HepG2 (cell line): Measurements from ENCODE around the gene RSAD2. TPM values are rescaled to one million over a fixed set of nuclear protein-coding genes. Genes with fewer than 3 reads are reported as not detected.

ENCODE experiments used
- ARID5B ChIP-seq: IDR thresholded peaks from 2 replicates; pipeline ENCODE4 v1.4.0; 2020; ENCODE audit warnings: mild to moderate bottlenecking, missing genetic modification reagents
- CHD4 ChIP-seq: fragments of 200-600 bp; sonication (generic); IDR thresholded peaks from 2 replicates; pipeline ENCODE4 v1.7.0; 2017; ENCODE audit warnings: mild to moderate bottlenecking, low read length, borderline replicate concordance
- DMAP1 ChIP-seq: IDR thresholded peaks from 2 replicates; pipeline ENCODE4 v1.6.1; 2016
- GATAD1 ChIP-seq: IDR thresholded peaks from 2 replicates; pipeline ENCODE4 v1.6.1; 2016; ENCODE audit warnings: missing genetic modification reagents, missing compliant biosample characterization
- NFKB2 ChIP-seq: sonication (generic); formaldehyde crosslinking; IDR thresholded peaks from 2 replicates; pipeline ENCODE4 v1.4.0; 2020; ENCODE audit warnings: missing genetic modification reagents, borderline replicate concordance
- REPIN1 ChIP-seq: sonication (generic); formaldehyde crosslinking; IDR thresholded peaks from 2 replicates; pipeline ENCODE4 v1.8.0; 2022; ENCODE audit warnings: missing genetic modification reagents, low read depth, mild to moderate bottlenecking, borderline replicate concordance
- SIX1 ChIP-seq: sonication (generic); formaldehyde crosslinking; IDR thresholded peaks from 2 replicates; pipeline ENCODE4 v1.4.0; 2020; ENCODE audit warnings: missing genetic modification reagents, borderline replicate concordance
- TOPORS ChIP-seq: sonication (generic); formaldehyde crosslinking; IDR thresholded peaks from 2 replicates; pipeline ENCODE4 v1.8.0; 2023; ENCODE audit warnings: mild to moderate bottlenecking, missing genetic modification reagents
- ZBTB8A ChIP-seq: sonication (generic); formaldehyde crosslinking; IDR thresholded peaks from 2 replicates; pipeline ENCODE4 v1.4.0; 2020; ENCODE audit warnings: mild to moderate bottlenecking, low read depth, missing genetic modification reagents, borderline replicate concordance
- ZNF296 ChIP-seq: sonication (generic); formaldehyde crosslinking; conservative IDR thresholded peaks from 2 replicates; pipeline ENCODE4 v1.5.0; 2020; ENCODE audit warnings: mild to moderate bottlenecking, missing genetic modification reagents
- ZNF326 ChIP-seq: sonication (generic); formaldehyde crosslinking; IDR thresholded peaks from 2 replicates; pipeline ENCODE4 v1.4.0; 2020; ENCODE audit warnings: missing genetic modification reagents, borderline replicate concordance
- ZNF547 ChIP-seq: sonication (generic); formaldehyde crosslinking; IDR thresholded peaks from 2 replicates; pipeline ENCODE4 v1.5.1; 2020; ENCODE audit warnings: mild to moderate bottlenecking, missing genetic modification reagents
- polyA plus RNA-seq, 8 experiments: library from polyadenylated mRNA; depleted of rRNA in 3 of 8; stranded (reverse) in 7 of 8; unstranded in 1 of 8; fragments of >200 nt; fragmentation: Illumina TruSeq in 4 of 8; extraction: Trizol in 4 of 8; gene quantifications; 2 replicates each; pipeline versions ENCODE4 v1.2.1 to v1.2.3, GENCODE V29; 2011 to 2016; ENCODE audit warnings: low read depth in 4 of 8, missing spikeins in 1 of 8, mixed read lengths in 1 of 8; ENCODE audit not compliant: insufficient read depth in 1 of 8
- total RNA-seq, 5 experiments: library from RNA; depleted of rRNA; stranded (reverse); fragments of >200 nt; fragmentation: Illumina TruSeq; extraction: Trizol; gene quantifications; 2 replicates each; pipeline ENCODE4 v1.2.3, GENCODE V29; 2016; ENCODE audit warnings: low read depth in 1 of 5
- TF ChIP-seq, protein P1 (sequence below): sonication (generic); formaldehyde crosslinking; IDR thresholded peaks from 2 replicates; pipeline ENCODE4 v1.5.0; 2020; ENCODE audit warnings: mild to moderate bottlenecking, missing genetic modification reagents
- TF ChIP-seq, protein P2 (sequence below): sonication (generic); formaldehyde crosslinking; IDR thresholded peaks from 2 replicates; pipeline ENCODE4 v1.9.0; 2021; ENCODE audit warnings: missing genetic modification reagents, borderline replicate concordance
- TF ChIP-seq, protein P3 (sequence below): sonication (generic); formaldehyde crosslinking; IDR thresholded peaks from 2 replicates; pipeline ENCODE4 v1.8.1; 2023; ENCODE audit warnings: mild to moderate bottlenecking, inconsistent platforms, moderate library complexity, missing genetic modification reagents, borderline replicate concordance
- TF ChIP-seq, protein P4 (sequence below): sonication (generic); formaldehyde crosslinking; IDR thresholded peaks from 2 replicates; pipeline ENCODE4 v1.5.0; 2020; ENCODE audit warnings: missing genetic modification reagents

Gene RSAD2
- total and polyA plus RNA-seq, 2 of the 13 experiments (the other 11 are each of a cell fraction or from before 2014, with no cell fraction given), result 0.11 TPM; not detected in 1

- TF ChIP-seq ARID5B (no peak), ZNF296 (no peak), REPIN1 (0 out of 2 replicates have a peak, but pooled peaks have one; percentile 15), GATAD1 (no peak), TOPORS (CRISPR knock-in tag) (peak; percentile 68; the same call in 1 of the 2 replicates), NFKB2 (CRISPR knock-in tag) (peak; percentile 81; the same call in 1 of the 2 replicates), CHD4 (no peak), ZNF547 (CRISPR knock-in tag) (peak; percentile 94), ZNF326 (no peak), ZBTB8A (no peak), DMAP1 (CRISPR knock-in tag) (no peak), SIX1 (0 out of 2 replicates have a peak, but pooled peaks have one; percentile 12)
- TF ChIP-seq, protein P1, sequence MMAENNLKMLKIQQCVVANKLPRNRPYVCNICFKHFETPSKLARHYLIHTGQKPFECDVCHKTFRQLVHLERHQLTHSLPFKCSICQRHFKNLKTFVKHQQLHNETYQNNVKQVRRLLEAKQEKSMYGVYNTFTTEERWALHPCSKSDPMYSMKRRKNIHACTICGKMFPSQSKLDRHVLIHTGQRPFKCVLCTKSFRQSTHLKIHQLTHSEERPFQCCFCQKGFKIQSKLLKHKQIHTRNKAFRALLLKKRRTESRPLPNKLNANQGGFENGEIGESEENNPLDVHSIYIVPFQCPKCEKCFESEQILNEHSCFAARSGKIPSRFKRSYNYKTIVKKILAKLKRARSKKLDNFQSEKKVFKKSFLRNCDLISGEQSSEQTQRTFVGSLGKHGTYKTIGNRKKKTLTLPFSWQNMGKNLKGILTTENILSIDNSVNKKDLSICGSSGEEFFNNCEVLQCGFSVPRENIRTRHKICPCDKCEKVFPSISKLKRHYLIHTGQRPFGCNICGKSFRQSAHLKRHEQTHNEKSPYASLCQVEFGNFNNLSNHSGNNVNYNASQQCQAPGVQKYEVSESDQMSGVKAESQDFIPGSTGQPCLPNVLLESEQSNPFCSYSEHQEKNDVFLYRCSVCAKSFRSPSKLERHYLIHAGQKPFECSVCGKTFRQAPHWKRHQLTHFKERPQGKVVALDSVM (CRISPR knock-in tag), result peak; percentile 72; the same call in 1 of the 2 replicates
- TF ChIP-seq, protein P2, sequence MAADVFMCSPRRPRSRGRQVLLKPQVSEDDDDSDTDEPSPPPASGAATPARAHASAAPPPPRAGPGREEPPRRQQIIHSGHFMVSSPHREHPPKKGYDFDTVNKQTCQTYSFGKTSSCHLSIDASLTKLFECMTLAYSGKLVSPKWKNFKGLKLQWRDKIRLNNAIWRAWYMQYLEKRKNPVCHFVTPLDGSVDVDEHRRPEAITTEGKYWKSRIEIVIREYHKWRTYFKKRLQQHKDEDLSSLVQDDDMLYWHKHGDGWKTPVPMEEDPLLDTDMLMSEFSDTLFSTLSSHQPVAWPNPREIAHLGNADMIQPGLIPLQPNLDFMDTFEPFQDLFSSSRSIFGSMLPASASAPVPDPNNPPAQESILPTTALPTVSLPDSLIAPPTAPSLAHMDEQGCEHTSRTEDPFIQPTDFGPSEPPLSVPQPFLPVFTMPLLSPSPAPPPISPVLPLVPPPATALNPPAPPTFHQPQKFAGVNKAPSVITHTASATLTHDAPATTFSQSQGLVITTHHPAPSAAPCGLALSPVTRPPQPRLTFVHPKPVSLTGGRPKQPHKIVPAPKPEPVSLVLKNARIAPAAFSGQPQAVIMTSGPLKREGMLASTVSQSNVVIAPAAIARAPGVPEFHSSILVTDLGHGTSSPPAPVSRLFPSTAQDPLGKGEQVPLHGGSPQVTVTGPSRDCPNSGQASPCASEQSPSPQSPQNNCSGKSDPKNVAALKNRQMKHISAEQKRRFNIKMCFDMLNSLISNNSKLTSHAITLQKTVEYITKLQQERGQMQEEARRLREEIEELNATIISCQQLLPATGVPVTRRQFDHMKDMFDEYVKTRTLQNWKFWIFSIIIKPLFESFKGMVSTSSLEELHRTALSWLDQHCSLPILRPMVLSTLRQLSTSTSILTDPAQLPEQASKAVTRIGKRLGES (CRISPR knock-in tag), result peak; percentile 19; the same call in 1 of the 2 replicates
- TF ChIP-seq, protein P3, sequence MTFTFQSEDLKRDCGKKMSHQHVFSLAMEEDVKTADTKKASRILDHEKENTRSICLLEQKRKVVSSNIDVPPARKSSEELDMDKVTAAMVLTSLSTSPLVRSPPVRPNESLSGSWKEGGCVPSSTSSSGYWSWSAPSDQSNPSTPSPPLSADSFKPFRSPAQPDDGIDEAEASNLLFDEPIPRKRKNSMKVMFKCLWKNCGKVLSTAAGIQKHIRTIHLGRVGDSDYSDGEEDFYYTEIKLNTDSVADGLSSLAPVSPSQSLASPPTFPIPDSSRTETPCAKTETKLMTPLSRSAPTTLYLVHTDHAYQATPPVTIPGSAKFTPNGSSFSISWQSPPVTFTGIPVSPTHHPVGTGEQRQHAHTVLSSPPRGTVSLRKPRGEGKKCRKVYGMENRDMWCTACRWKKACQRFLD (CRISPR knock-in tag), result peak; percentile 82
- TF ChIP-seq, protein P4, sequence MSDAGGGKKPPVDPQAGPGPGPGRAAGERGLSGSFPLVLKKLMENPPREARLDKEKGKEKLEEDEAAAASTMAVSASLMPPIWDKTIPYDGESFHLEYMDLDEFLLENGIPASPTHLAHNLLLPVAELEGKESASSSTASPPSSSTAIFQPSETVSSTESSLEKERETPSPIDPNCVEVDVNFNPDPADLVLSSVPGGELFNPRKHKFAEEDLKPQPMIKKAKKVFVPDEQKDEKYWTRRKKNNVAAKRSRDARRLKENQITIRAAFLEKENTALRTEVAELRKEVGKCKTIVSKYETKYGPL (CRISPR knock-in tag), result no peak
Observed at GRCh38 chr2:6865346-6866274, 12.0 kb upstream of the RSAD2 start, which contains the start of gene CMPK2 (continued).
